GM19372 (cell line): ENCODE data around the gene PIMREG.
"Not testable (repeated sequence)": the region's sequence is repeated elsewhere in the genome, so short reads cannot be mapped to it uniquely, and the experiment has no call there.

Experiments
- ATAC-seq: cut with Tn5 transposase; IDR thresholded peaks from one replicate; pipeline ENCODE4 v1.9.1; 2021; ENCODE audit warnings: mild to moderate bottlenecking, low read depth, moderate library complexity; ENCODE audit not compliant: unreplicated experiment

Gene PIMREG

DNA sequence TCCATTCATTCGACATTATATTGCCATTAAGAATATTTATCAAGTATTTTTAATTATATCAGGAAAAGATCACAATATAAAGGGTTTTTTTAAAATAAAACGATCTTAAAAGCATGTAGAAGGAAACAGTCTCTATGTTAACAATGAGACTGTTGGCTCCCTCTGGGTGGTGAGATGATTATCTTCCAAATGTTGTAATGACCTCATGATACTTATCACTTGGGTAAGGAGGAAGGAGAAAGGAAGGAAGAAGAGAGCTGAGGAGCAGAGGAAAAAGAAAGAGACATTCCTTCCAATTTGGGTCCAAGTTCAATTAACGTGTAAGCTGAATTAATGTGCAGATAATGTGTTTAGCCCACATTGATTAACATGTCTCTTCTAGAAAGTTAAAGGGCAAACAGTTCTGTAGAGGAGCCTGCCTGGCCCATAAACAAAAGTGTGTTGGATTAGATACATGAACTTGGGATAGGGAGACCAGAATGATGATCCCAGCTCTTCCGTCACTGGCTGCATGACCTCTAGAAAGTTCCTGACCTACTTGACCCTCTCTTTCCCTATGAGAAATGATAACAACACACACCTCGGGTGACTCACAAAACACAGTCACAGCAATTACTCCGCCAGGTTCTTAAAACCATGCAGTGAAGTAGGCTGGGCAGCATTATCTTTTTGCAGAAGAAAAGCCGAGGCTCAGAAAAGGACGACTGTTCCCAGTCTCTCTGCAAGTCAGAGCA lies 32.0 kb downstream of the PIMREG start:
- ATAC-seq, result no peak

- no peak for ATAC-seq
Observed at GRCh38 chr17:6476810-6477179, 32.5 kb downstream of the PIMREG start.

GRCh38 chr17:6477831-6478383 lies 33.7 kb downstream of the PIMREG start:
- ATAC-seq, result no peak

GRCh38 chr17:6478486-6478885 lies 34.2 kb downstream of the PIMREG start:
- ATAC-seq, result no peak

GRCh38 chr17:6479622-6480302 lies 35.5 kb downstream of the PIMREG start:
- no peak for ATAC-seq

- ATAC-seq, result no peak
Observed at GRCh38 chr17:6480303-6480675, 36.0 kb downstream of the PIMREG start.

GRCh38 chr17:6482105-6482455 lies 37.8 kb downstream of the PIMREG start:
- no peak for ATAC-seq

DNA sequence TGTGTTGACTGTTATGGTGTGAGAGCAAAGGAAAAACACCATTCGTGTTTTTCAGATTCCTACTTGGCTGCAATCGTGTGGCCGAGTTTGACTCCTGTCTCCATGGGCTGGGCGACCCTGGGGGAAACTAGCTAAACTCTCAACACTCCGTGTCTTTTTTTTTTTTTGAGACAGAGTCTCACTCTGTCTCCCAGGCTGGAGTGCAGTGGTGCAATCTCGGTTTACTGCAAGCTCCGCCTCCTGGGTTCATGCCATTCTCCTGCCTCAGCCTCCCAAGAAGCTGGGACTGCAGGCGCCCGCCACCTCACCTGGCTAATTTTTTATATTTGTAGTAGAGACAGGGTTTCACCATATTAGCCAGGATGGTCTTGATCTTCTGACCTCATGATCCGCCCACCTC lies 38.5 kb downstream of the PIMREG start:
- not testable (repeated sequence) for ATAC-seq

GRCh38 chr17:6483507-6483906 lies 39.3 kb downstream of the PIMREG start:
- no peak for ATAC-seq

DNA sequence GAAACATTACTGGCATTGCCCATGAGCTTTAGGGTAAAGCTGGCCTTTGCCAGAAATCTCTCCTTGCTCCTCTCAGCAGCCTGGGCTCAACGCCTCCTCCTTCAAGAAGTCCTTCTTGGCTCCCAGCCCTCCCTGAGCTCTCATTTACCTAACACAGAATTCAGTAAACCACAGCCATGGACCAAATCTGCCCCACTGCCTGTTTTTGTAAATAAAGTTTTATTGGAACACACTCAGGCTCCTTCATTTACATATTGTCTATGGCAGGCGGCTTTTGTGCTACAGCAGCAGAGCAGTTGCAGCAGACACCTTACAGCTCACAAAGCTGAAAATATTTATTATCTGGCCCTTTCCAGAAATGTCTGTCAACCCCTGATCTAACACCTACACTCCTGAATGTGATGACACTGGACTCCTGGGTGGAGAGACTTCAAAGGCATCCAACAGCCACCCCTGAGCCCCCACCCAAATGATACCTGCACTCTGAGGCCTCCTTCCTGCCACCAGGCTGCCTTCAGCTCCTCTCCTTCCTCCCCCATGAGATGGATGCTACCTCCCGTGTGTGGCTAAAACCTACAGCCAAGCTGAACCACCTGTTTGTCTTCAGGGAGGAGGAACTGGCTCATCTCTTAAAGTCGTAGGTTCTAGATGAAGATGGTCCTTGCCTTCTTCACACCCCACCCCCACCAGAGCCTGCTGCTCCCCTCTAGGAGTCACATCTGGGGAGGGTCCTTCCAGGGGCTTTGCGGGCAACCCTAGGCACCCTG lies 41.6 kb downstream of the PIMREG start:
- no peak for ATAC-seq

DNA sequence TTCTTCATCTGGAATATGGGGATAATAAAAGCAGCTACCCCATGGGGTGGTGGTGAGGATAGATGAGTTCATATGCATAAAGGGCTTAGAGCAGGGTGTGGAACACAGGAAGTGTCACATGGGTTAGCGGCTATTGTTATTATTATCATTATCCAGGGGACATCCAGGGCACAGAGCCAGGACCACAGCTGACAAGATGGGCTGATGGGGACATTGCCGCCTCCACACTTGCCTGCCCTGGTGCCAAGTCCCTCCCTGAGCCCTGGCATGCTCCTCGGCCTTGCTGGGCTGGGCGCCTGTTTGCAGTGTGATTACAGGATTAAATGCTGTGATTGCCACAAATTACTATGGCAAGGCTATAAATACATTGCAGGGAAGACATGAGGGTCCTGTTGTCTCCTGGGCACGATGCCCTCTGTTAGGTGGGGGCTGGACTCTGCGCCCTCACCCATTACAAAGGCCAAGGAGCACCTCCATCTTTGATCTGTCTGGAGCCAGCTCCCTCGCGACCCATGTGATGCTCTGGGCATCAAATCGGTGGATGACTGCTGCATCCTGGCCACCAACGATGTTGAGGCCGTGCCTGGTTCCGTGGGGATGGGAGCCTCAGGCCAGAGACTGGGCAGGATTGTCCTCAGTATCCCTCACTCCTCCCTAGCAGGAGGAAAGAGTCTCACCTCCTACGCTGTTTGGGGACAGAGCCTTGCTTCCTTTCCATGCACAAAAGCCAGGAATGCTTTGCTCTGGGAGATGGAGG lies 43.2 kb downstream of the PIMREG start:
- ATAC-seq, result no peak

GRCh38 chr17:6488008-6488539 lies 43.8 kb downstream of the PIMREG start:
- no peak for ATAC-seq

- ATAC-seq, result no peak
Observed at GRCh38 chr17:6489016-6489550, 44.8 kb downstream of the PIMREG start.

GRCh38 chr17:6491071-6491700 lies 46.9 kb downstream of the PIMREG start:
- no peak for ATAC-seq

- no peak for ATAC-seq
Observed at GRCh38 chr17:6492892-6493674, 48.8 kb downstream of the PIMREG start.

DNA sequence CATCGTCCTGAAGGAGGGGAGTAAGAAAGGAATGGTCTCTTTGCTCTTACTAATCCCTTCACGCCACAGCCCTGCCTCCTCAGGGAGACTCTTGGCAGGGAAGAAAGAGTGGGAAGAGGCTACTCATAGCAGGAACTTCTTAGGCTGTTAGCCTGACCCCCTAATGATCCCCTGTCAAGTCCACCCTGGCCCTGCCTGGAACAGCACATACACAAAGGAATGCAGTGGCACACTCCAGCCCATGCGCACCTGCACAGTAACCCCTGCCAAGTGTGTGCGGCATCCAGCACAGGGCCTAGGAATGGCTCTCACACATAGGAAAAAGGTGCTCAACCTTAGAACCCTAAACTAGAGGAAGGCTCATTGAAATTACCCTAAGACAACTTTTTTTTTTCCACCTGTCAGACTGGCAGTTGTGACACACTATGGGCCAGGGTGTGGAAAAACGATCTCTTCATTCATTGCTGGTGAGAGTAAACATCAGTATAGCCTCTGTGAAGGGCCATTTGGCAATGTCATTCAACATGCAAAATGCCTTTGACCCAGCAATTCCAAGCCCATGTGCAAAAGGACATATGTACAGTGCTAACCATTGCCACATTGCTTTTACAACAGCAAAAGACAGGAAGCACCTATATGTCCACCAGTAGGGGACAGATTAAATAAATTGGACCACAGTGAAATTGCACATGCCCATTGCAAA lies 50.1 kb downstream of the PIMREG start:
- ATAC-seq, result no peak

- ATAC-seq, result no peak
Observed at GRCh38 chr17:6495450-6496115, 51.3 kb downstream of the PIMREG start.

- no peak for ATAC-seq
Observed at GRCh38 chr17:6496116-6496481, 51.8 kb downstream of the PIMREG start.
